CD8-positive, alpha-beta memory T cell (primary cell): ENCODE data around the gene DERL2. TPM values are rescaled to one million over a fixed set of nuclear protein-coding genes. Genes with fewer than 3 reads are reported as not detected.
A peak's percentile ranks its signal among the peaks of the same experiment; 100 is the strongest.
"Not testable (repeated sequence)": the region's sequence is repeated elsewhere in the genome, so short reads cannot be mapped to it uniquely, and the experiment has no call there.

Experiments
- CTCF ChIA-PET: fragments of 350-600 bp; sonication (Branson Sonifier 250); formaldehyde crosslinking; loops from one replicate; lab custom pipeline; 2021; ENCODE audit warnings: antibody characterized with exemption; lab: Charles Lee
- POLR2A ChIA-PET: fragments of 350-600 bp; sonication (Branson Sonifier 250); formaldehyde crosslinking; loops from one replicate; lab custom pipeline; 2021; ENCODE audit warnings: antibody characterized with exemption; lab: Charles Lee
- DNase-seq, 5 donors: peaks; one replicate each; pipeline versions ENCODE4 v3.0.0 to v3.0.0-alpha.2; 2020 to 2022; ENCODE audit warnings: mixed read lengths in 1 of 5
- H3K27ac ChIP-seq: one replicate; pipeline ENCODE4 v1.7.0; 2013; ENCODE audit warnings: low read depth, mild to moderate bottlenecking, low read length, moderate library complexity
- H3K27me3 ChIP-seq: 2 replicates; pipeline ENCODE4 v1.7.0; 2013; ENCODE audit warnings: low read length, mild to moderate bottlenecking; ENCODE audit not compliant: insufficient read depth, poor library complexity, severe bottlenecking
- H3K36me3 ChIP-seq: 2 replicates; pipeline ENCODE4 v1.7.0; 2013; ENCODE audit warnings: mild to moderate bottlenecking, low read length, moderate library complexity; ENCODE audit not compliant: insufficient read depth
- H3K4me1 ChIP-seq: 2 replicates; pipeline ENCODE4 v1.7.0; 2013; ENCODE audit warnings: mild to moderate bottlenecking, low read length, moderate library complexity; ENCODE audit not compliant: insufficient read depth
- H3K4me3 ChIP-seq: 2 replicates; pipeline ENCODE4 v1.7.0; 2013; ENCODE audit warnings: mild to moderate bottlenecking, low read length
- H3K9me3 ChIP-seq: 2 replicates; pipeline ENCODE4 v1.7.0; 2013; ENCODE audit warnings: mild to moderate bottlenecking, low read length
- H3K27ac Mint-ChIP-seq, 8 donors: one replicate each; pipeline ENCODE4 v1.8.0; 2020 to 2021; ENCODE audit warnings: mixed read lengths in 8 of 8, mild to moderate bottlenecking in 6 of 8, inconsistent platforms in 3 of 8, moderate library complexity in 3 of 8
- H3K27me3 Mint-ChIP-seq, 2 donors: one replicate each; pipeline ENCODE4 v1.8.0; 2020 to 2021; ENCODE audit warnings: mixed read lengths in 2 of 2, mild to moderate bottlenecking in 1 of 2, moderate library complexity in 1 of 2
- H3K36me3 Mint-ChIP-seq, 3 donors: one replicate each; pipeline ENCODE4 v1.8.0; 2020 to 2021; ENCODE audit warnings: mixed read lengths in 3 of 3, inconsistent platforms in 1 of 3, mild to moderate bottlenecking in 1 of 3
- H3K4me1 Mint-ChIP-seq, 3 donors: one replicate each; pipeline ENCODE4 v1.8.0; 2020 to 2021; ENCODE audit warnings: mixed read lengths in 3 of 3, inconsistent platforms in 1 of 3, mild to moderate bottlenecking in 1 of 3
- H3K4me3 Mint-ChIP-seq, 7 donors: one replicate each; pipeline ENCODE4 v1.8.0; 2020 to 2021; ENCODE audit warnings: mixed read lengths in 7 of 7, mild to moderate bottlenecking in 6 of 7, moderate library complexity in 4 of 7, inconsistent platforms in 2 of 7
- H3K9me3 Mint-ChIP-seq, 5 donors: one replicate each; pipeline ENCODE4 v1.8.0; 2020 to 2022; ENCODE audit warnings: mixed read lengths in 5 of 5, mild to moderate bottlenecking in 3 of 5, moderate library complexity in 2 of 5, inconsistent platforms in 1 of 5
- polyA plus RNA-seq: library from polyadenylated mRNA; unstranded; fragments of 300-500 nt; fragmentation: Illumina TruSeq; gene quantifications from one replicate; pipeline ENCODE4 v1.2.3, GENCODE V29; 2021
- total RNA-seq, 2 experiments: library from RNA; stranded (reverse); gene quantifications; one replicate each; pipeline ENCODE4 v1.2.3, GENCODE V29; 2021

The DERL2 gene
- total and polyA plus RNA-seq, 3 experiments from 2014 or later: 89.8 to 98.3 (median 92.0) TPM

DNA sequence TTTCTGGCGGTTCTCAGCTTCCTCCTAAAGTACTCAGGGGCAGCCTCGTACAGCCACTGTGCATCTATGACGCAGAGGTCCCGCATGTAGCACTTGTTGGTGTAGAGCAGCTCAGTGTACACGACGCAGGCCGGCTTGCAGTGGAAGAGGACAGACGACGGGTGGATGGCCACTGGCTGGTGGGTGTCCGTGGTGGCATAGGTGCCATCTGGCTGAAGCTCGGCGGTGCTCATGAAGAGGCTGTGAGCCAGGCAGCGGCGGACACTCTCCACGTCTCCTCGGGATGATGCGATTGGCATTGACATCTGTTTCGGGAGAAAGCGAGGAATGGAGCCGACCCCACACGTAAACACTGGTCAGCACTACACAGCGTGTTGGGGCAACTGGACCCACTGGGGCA lies 41.8 kb downstream of the DERL2 start:
- Histone ChIP-seq H3K36me3 (peaks cover 9% of the 10 kb centered on the region), H3K4me3 (no peak overlapping the region), H3K27me3 (no peaks in the 10 kb centered on the region), H3K9me3 (no peaks in the 10 kb centered on the region), H3K4me1 (peaks cover 7% of the 10 kb centered on the region), H3K27ac (no peak overlapping the region)
- no peak overlapping the region for H3K4me3 Mint-ChIP-seq
- no peaks in the 10 kb centered on the region for H3K27me3 Mint-ChIP-seq
- POLR2A ChIA-PET: no interaction called here
- H3K9me3 Mint-ChIP-seq: no peaks in the 10 kb centered on the region
- peaks cover 7 to 10% (median 9%) of the 10 kb centered on the region in 3 donors for H3K4me1 Mint-ChIP-seq
- peak overlapping the region in 1 of 8 donors; percentile 85 for H3K27ac Mint-ChIP-seq
- H3K36me3 Mint-ChIP-seq: peaks cover 0 to 61% (median 14%) of the 10 kb centered on the region in 3 donors
- CTCF ChIA-PET: no interaction called here
- no peak for DNase-seq

DNA sequence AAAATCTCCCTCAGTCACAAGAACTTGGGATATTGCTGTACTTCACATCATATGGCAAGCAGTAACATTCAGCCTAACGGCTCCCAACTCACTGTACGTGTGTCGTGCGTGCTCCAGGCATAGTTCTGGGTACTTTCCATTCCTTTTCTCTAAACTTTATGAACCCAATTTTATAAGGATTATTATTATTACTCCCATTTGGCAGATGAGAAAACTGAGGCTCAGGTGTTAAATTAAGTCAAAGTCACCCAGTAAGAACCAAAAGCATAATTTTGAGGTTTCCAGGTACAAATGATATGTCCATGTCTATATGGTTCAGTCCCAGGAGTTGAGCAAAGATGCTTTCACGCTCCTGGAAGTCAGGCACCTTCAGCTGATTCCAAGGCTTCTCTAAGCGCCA lies 42.2 kb downstream of the DERL2 start:
- Histone ChIP-seq H3K36me3 (peaks cover 9% of the 10 kb centered on the region), H3K4me1 (peaks cover 8% of the 10 kb centered on the region), H3K27ac (no peak overlapping the region), H3K27me3 (no peaks in the 10 kb centered on the region), H3K9me3 (no peaks in the 10 kb centered on the region), H3K4me3 (no peak overlapping the region)
- peaks cover 9 to 11% (median 11%) of the 10 kb centered on the region in 3 donors for H3K4me1 Mint-ChIP-seq
- no peaks in the 10 kb centered on the region for H3K9me3 Mint-ChIP-seq
- no peak overlapping the region for H3K27ac Mint-ChIP-seq
- no peak overlapping the region for H3K4me3 Mint-ChIP-seq
- H3K36me3 Mint-ChIP-seq: peaks cover 0 to 56% (median 14%) of the 10 kb centered on the region in 3 donors
- POLR2A ChIA-PET: no interaction called here
- no peaks in the 10 kb centered on the region for H3K27me3 Mint-ChIP-seq
- CTCF ChIA-PET: no interaction called here
- DNase-seq: no peak

DNA sequence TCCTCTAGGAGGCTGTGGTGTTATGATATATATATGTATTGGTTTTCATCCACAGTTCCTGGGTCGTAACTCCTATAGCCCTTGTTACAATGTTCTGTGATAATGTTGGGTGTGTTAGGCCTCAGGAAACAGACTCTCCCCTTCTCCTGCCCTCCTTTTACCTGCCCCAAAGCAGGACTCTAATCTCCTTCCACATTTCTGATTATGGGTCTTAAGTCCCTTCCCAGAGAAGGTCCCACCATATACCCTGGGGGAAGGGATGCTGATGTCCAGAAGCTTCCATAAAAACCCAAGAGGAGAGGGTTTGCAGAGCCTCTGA lies 46.6 kb downstream of the DERL2 start:
- no peaks in the 10 kb centered on the region for H3K27me3 ChIP-seq
- DNase-seq: no peak
- Mint-ChIP-seq H3K27me3 (no peaks in the 10 kb centered on the region), H3K36me3 (peaks cover 0 to 50% (median 9%) of the 10 kb centered on the region in 3 donors), H3K27ac (peak overlapping the region; percentile 76 to 97 (median 94)), H3K4me3 (peak overlapping the region; percentile 82 to 93 (median 87)), H3K9me3 (no peaks in the 10 kb centered on the region), H3K4me1 (peaks cover 33 to 43% (median 37%) of the 10 kb centered on the region in 3 donors)
- H3K9me3 ChIP-seq: no peaks in the 10 kb centered on the region
- peak overlapping the region; percentile 59 for H3K4me3 ChIP-seq
- CTCF ChIA-PET: interaction anchor here (0.6 to 3.7 kb wide), 27 partner anchors 9 to 325 kb away, joined by 3 to 31 read pairs (median 4); partner anchors contain the start of genes DERL2, DHX33, MIS12 and NLRP1
- POLR2A ChIA-PET: interaction anchor here (0.6 to 3.9 kb wide), 5 partner anchors 20 to 248 kb away, joined by 3 to 16 read pairs (median 6); partner anchors contain the start of genes DERL2, DHX33, MIS12 and NUP88
- H3K27ac ChIP-seq: peak overlapping the region; percentile 58
- H3K4me1 ChIP-seq: peaks cover 29% of the 10 kb centered on the region
- H3K36me3 ChIP-seq: peaks cover 13% of the 10 kb centered on the region

DNA sequence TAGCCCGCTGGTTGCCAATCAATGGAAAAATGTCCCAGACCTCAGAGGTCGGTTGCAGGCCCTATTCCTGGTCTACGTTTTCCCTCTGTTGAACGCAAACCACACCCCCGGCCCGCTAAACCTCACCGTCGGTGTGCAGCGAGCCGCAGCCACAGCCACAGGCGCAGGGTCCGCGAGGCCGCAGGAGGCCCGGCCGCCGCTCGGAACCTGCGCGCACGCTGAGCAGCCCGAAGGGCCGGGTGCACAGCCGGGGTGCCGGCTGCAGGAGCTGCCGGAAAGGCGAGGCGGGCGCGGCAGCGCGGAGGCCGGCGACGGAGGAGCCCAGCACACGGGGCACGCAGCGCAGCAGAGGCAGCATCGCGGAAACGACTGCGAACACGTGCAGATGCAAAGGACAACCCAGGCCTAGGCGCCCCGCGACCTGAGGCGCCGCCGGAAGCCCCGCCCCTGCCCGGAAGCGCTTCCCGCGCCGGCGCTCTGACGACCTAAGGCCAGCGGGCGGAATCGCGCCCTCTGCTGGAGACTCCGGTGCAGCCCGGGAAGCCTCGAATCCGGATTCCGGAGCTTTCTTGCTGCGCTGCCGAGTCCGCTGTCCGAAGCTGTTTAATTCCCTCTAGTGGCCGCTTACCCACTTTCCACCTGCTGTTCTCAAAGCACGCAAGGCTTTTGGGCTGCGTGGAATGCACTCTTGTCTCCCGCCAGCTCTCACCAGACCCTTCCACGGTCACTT lies 47.1 kb downstream of the DERL2 start, which contains the start of gene C1QBP:
TSS of gene C1QBP (minus strand) at position 440 of the 730 bp plus-strand sequence. CDS start at position 358, 82 bp downstream.
- Histone ChIP-seq H3K9me3 (no peaks in the 10 kb centered on the region), H3K27me3 (no peaks in the 10 kb centered on the region), H3K27ac (peak within 1 kb of the TSS; percentile 72), H3K4me1 (peaks cover 29% of the 10 kb centered on the region), H3K4me3 (peak within 1 kb of the TSS; percentile 78), H3K36me3 (peaks cover 17% of the 10 kb centered on the region)
- POLR2A ChIA-PET: interaction anchor here (0.6 to 3.9 kb wide), 5 partner anchors 19 to 247 kb away, joined by 3 to 16 read pairs (median 6); partner anchors contain the start of genes DERL2, DHX33, MIS12 and NUP88
- Mint-ChIP-seq H3K27me3 (no peaks in the 10 kb centered on the region), H3K4me1 (peaks cover 33 to 43% (median 37%) of the 10 kb centered on the region in 3 donors), H3K27ac (peak within 1 kb of the TSS; percentile 76 to 97 (median 94)), H3K9me3 (no peaks in the 10 kb centered on the region), H3K36me3 (peaks cover 0 to 49% (median 7%) of the 10 kb centered on the region in 3 donors), H3K4me3 (peak within 1 kb of the TSS; percentile 82 to 93 (median 87))
- CTCF ChIA-PET: interaction anchor here (0.6 to 3.7 kb wide), 28 partner anchors 8 to 325 kb away, joined by 3 to 31 read pairs (median 4); partner anchors contain the start of genes DERL2, DHX33, MIS12 and NLRP1
- peak; percentile 88 to 92 (median 89) for DNase-seq

DNA sequence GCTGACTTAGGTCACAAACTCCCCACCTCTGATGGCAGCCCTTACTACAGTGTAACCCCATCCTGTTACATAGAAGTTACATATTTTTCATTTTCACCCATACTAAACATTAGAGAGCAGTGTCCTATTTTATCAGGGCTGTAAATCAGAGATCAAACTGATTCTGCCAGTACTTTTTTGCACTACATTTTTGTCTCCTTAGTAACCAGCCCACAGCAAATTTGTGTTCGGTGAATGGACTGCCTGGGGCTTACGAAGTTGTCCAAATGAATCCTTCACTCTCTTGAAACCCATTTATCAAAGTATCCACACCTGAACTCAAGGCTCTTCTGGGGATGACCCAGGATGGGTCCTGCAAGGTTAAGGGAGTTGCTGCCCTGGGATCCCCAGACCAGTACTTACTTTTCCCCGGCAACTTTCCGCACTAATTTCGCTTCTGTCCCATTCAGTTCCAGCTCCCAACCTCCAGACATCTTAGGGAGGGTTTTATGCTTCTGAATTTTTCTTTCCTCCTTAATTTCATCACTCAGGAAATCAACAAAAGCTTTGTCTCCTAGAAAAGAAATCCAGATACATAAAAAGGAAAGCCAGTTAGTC lies 48.2 kb downstream of the DERL2 start:
- H3K4me3 Mint-ChIP-seq: peak overlapping the region; percentile 80 to 93 (median 87)
- Histone ChIP-seq H3K27ac (no peak overlapping the region), H3K27me3 (no peaks in the 10 kb centered on the region), H3K4me1 (peaks cover 29% of the 10 kb centered on the region), H3K9me3 (no peaks in the 10 kb centered on the region), H3K4me3 (peak overlapping the region; percentile 78), H3K36me3 (peaks cover 28% of the 10 kb centered on the region)
- H3K4me1 Mint-ChIP-seq: peaks cover 33 to 43% (median 37%) of the 10 kb centered on the region in 3 donors
- no peaks in the 10 kb centered on the region for H3K9me3 Mint-ChIP-seq
- H3K27ac Mint-ChIP-seq: peak overlapping the region; percentile 76 to 93 (median 88)
- ChIA-PET POLR2A (interaction anchor here (0.6 to 3.9 kb wide), 2 partner anchors 18 to 124 kb away, joined by 3 to 16 read pairs; partner anchors contain the start of genes NUP88 and RPAIN), CTCF (interaction anchor here (2.0 to 3.7 kb wide), 3 partner anchors 10 to 20 kb away, joined by 7 to 31 read pairs (median 19); partner anchors contain the start of genes NUP88 and RPAIN)
- no peak for DNase-seq
- H3K27me3 Mint-ChIP-seq: no peaks in the 10 kb centered on the region
- peaks cover 0 to 52% (median 10%) of the 10 kb centered on the region in 3 donors for H3K36me3 Mint-ChIP-seq

DNA sequence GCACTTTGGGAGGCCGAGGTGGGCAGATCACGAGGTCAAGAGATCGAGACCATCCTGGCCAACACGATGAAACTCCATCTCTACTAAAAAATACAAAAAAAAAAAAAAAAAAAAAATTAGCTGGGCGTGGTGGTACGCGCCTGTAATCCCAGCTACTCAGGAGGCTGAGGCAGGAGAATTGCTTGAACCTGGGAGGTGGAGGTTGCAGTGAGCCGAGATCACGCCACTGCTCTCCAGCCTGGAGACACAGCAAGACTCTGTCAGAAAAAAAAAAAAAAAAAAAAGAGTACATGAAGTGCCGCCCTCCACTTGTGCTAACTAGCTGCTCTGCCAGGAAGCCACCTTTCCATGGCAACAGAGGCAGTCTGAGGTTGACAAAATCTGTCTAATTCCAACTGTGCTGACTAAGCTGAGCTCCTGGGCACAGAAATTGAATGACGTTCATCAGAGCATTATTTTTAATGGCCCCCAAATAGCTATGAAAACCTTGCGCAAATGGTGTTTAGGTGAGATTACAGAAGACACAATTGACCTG lies 50.1 kb downstream of the DERL2 start:
- POLR2A ChIA-PET: interaction anchor here (1.3 to 3.9 kb wide), 2 partner anchors 12 to 16 kb away, joined by 5 to 16 read pairs; partner anchors contain the start of genes NUP88 and RPAIN
- DNase-seq: not testable (repeated sequence)

DNA sequence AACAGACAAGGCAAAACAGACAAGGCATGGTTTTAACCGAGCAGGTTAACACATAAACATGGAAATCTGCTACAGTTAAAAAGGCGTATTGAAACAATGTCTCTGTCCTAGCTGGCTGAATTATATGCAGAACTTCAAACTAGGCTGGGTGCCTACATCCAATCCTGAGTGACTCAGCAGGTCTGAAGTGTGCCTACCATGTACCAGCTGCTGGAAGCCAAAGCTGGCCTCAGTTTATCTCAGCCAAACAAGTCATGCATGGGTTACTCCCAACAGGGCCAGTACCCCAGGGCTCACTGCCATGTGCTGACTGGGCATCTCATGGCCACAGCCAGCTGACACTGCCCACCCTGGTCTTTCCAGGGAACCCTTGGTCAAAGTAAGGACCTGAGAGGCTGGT lies 51.0 kb downstream of the DERL2 start:
- Histone ChIP-seq H3K27ac (no peak overlapping the region), H3K4me3 (no peak overlapping the region), H3K4me1 (peaks cover 29% of the 10 kb centered on the region), H3K36me3 (peaks cover 41% of the 10 kb centered on the region), H3K9me3 (no peaks in the 10 kb centered on the region), H3K27me3 (no peaks in the 10 kb centered on the region)
- Mint-ChIP-seq H3K36me3 (peaks cover 0 to 70% (median 17%) of the 10 kb centered on the region in 3 donors), H3K27me3 (no peaks in the 10 kb centered on the region), H3K4me3 (no peak overlapping the region), H3K9me3 (no peaks in the 10 kb centered on the region), H3K27ac (peak overlapping the region in 2 of 8 donors; percentile 2 to 12), H3K4me1 (peaks cover 33 to 41% (median 36%) of the 10 kb centered on the region in 3 donors)
- POLR2A ChIA-PET: no interaction called here
- DNase-seq: no peak
- CTCF ChIA-PET: interaction anchor here (0.9 to 1.2 kb wide), 2 partner anchors 9 to 10 kb away, joined by 3 to 4 read pairs; no protein-coding TSS in a partner anchor

More for the DNA sequence above, 50.1 kb downstream of the DERL2 start:
- peak overlapping the region in 4 of 8 donors; percentile 21 to 76 (median 72) for H3K27ac Mint-ChIP-seq
- peaks cover 0 to 63% (median 17%) of the 10 kb centered on the region in 3 donors for H3K36me3 Mint-ChIP-seq
- peak overlapping the region in 3 of 7 donors; percentile 19 to 82 (median 28) for H3K4me3 Mint-ChIP-seq
- CTCF ChIA-PET: interaction anchor here (0.7 to 2.0 kb wide), 4 partner anchors 10 to 1878 kb away, joined by 3 to 7 read pairs (median 3); partner anchors contain the start of genes NUP88, RPAIN and TRPV3
- H3K4me1 Mint-ChIP-seq: peaks cover 33 to 43% (median 37%) of the 10 kb centered on the region in 3 donors
- H3K27me3 ChIP-seq, H3K9me3 Mint-ChIP-seq, H3K27ac ChIP-seq, H3K27me3 Mint-ChIP-seq, H3K9me3 ChIP-seq, H3K4me3 ChIP-seq: not testable (repeated sequence)
- Histone ChIP-seq H3K4me1 (peaks cover 29% of the 10 kb centered on the region), H3K36me3 (peaks cover 41% of the 10 kb centered on the region)
